ENCODE results near the gene SLC9A9.

The SLC9A9 gene

GRCh38 chr3:143450632-143451031, 397.6 kb downstream of the SLC9A9 start:
- Histone ChIP-seq H3K9me3 (replicated peaks; ENCODE audit: insufficient read depth, low read length) (no peaks in the 10 kb centered on the region), H3K4me3 (ENCODE audit: low read length) (no peak overlapping the region), H3K27ac (ENCODE audit: low read length) (no peak overlapping the region), H3K4me1 (ENCODE audit: low read length) (no peaks in the 10 kb centered on the region), H3K79me2 (ENCODE audit: low read length) (no peaks in the 10 kb centered on the region), H2AFZ (ENCODE audit: low read length) (no peak overlapping the region), H3K9me2 (replicated peaks; ENCODE audit: insufficient read depth, low read length) (no peaks in the 10 kb centered on the region), H3K36me3 (replicated peaks; ENCODE audit: insufficient read depth, low read length) (no peaks in the 10 kb centered on the region), H3K9ac (ENCODE audit: low read length) (no peak overlapping the region), H3K4me2 (ENCODE audit: low read depth, low read length) (no peak overlapping the region), H3F3A (ENCODE audit: insufficient read depth, low read length) (no peaks in the 10 kb centered on the region), H4K20me1 (ENCODE audit: insufficient read depth, low read length) (no peaks in the 10 kb centered on the region), H3K27me3 (replicated peaks; ENCODE audit: insufficient read depth, low read length) (no peaks in the 10 kb centered on the region)
- TF ChIP-seq CTCF (IDR thresholded peaks at IDR 0.05; ENCODE audit: low read length) (no peak), EZH2phosphoT487 (IDR thresholded peaks at IDR 0.05; ENCODE audit: low read length) (no peak)
- no peak for DNase-seq

GRCh38 chr3:143447491-143447890, 400.8 kb downstream of the SLC9A9 start:
- TF ChIP-seq EZH2 (optimal IDR thresholded peaks at IDR 0.05; ENCODE audit: low read depth, low read length), result no peak
- no peak for TF ChIP-seq CTCF (IDR thresholded peaks at IDR 0.05; ENCODE audit: low read length)
- no peak for TF ChIP-seq EZH2phosphoT487 (IDR thresholded peaks at IDR 0.05; ENCODE audit: low read length)
- no peak for DNase-seq
- Histone ChIP-seq H3K4me1 (ENCODE audit: low read length) (no peaks in the 10 kb centered on the region), H3K27ac (ENCODE audit: low read length) (no peak overlapping the region), H3K79me2 (ENCODE audit: low read length) (no peaks in the 10 kb centered on the region), H3K27me3 (replicated peaks; ENCODE audit: insufficient read depth, low read length) (no peaks in the 10 kb centered on the region), H3K9me3 (replicated peaks; ENCODE audit: insufficient read depth, low read length) (no peaks in the 10 kb centered on the region), H3K4me3 (ENCODE audit: low read length) (no peak overlapping the region), H3K4me2 (ENCODE audit: low read depth, low read length) (no peak overlapping the region), H3K9me2 (replicated peaks; ENCODE audit: insufficient read depth, low read length) (no peaks in the 10 kb centered on the region), H4K20me1 (ENCODE audit: insufficient read depth, low read length) (no peaks in the 10 kb centered on the region), H3F3A (ENCODE audit: insufficient read depth, low read length) (no peaks in the 10 kb centered on the region), H2AFZ (ENCODE audit: low read length) (no peak overlapping the region), H3K9ac (ENCODE audit: low read length) (no peak overlapping the region), H3K36me3 (replicated peaks; ENCODE audit: insufficient read depth, low read length) (no peaks in the 10 kb centered on the region)

- no peaks in the 10 kb centered on the region for H4K20me1 ChIP-seq (ENCODE audit: insufficient read depth, low read length)
- no peaks in the 10 kb centered on the region for H3K4me1 ChIP-seq (ENCODE audit: low read length)
- H3K4me3 ChIP-seq (ENCODE audit: low read length), result no peak overlapping the region
- no peaks in the 10 kb centered on the region for H3K27me3 ChIP-seq (replicated peaks; ENCODE audit: insufficient read depth, low read length)
- no peak overlapping the region for H3K9ac ChIP-seq (ENCODE audit: low read length)
- H3K9me2 ChIP-seq (replicated peaks; ENCODE audit: insufficient read depth, low read length), result no peaks in the 10 kb centered on the region
- DNase-seq, result no peak
- H3K4me2 ChIP-seq (ENCODE audit: low read depth, low read length), result no peak overlapping the region
- no peaks in the 10 kb centered on the region for H3F3A ChIP-seq (ENCODE audit: insufficient read depth, low read length)
- H3K36me3 ChIP-seq (replicated peaks; ENCODE audit: insufficient read depth, low read length), result no peaks in the 10 kb centered on the region
- H3K9me3 ChIP-seq (replicated peaks; ENCODE audit: insufficient read depth, low read length), result no peaks in the 10 kb centered on the region
- no peak overlapping the region for H3K27ac ChIP-seq (ENCODE audit: low read length)
- TF ChIP-seq CTCF (IDR thresholded peaks at IDR 0.05; ENCODE audit: low read length) (no peak), EZH2 (optimal IDR thresholded peaks at IDR 0.05; ENCODE audit: low read depth, low read length) (no peak), EZH2phosphoT487 (IDR thresholded peaks at IDR 0.05; ENCODE audit: low read length) (no peak)
- no peak overlapping the region for H2AFZ ChIP-seq (ENCODE audit: low read length)
- H3K79me2 ChIP-seq (ENCODE audit: low read length), result no peaks in the 10 kb centered on the region
Observed at GRCh38 chr3:143445118-143445517, 403.1 kb downstream of the SLC9A9 start.
